ENCODE data around the gene LPP.
"Not testable (repeated sequence)": the region's sequence is repeated elsewhere in the genome, so short reads cannot be mapped to it uniquely, and the experiment has no call there.

The LPP gene

DNA sequence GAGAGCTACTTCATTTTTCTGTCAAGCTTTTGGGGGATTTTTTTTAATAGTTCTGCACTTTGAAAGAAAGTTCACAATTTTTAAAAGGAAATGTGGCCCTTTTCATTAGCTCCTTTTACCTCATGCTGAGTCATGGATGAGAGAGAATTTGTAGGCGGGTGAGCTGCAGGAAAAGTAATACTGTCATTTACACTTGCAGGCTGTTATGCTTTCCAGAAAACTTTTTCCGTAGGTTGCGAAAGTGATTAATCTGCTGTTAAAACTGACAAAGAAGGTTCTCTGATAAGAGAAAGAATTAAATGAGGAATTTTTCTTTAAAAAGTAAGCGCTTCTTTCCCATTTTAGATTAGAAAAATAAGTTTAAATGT lies 430.2 kb downstream of the LPP start:
- peak in 1 of 2 donors; percentile 9 for DNase-seq (ENCODE audit: low read depth in 2 of 2)

DNA sequence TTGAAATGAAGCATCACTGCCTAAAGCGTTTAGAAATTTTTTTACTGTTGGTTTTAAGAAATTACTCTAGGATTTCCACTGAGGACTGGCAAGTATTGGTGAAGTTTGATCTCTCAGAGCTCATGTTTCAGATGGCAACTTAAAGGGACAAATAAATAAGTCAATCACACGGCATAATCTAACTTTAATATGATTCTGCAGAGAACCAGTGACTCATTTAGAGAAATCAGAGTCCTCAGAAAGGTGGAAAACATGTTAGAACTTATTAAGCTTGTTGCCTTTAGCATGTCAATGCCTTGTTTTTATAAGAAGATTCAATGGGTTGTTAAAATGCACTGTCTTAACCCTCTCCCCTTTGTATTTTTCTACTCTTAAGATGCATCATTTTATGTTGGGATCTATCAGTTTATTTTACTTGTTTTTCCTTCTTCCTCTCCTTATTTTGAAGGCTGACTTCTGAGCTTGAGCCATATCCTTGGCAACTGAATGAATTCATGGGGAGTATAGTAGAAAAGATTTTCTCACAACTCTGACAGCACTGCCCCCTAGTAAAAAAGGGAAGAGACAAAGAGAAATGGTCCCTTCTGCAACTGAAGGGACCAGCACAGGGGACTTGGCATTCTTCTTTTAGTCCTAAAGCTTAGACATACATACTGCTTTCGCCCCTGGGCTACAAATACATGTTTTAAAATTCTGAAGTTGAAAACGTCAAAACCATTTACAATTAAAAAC lies 431.2 kb downstream of the LPP start:
- no peak for DNase-seq (ENCODE audit: low read depth in 2 of 2)

DNA sequence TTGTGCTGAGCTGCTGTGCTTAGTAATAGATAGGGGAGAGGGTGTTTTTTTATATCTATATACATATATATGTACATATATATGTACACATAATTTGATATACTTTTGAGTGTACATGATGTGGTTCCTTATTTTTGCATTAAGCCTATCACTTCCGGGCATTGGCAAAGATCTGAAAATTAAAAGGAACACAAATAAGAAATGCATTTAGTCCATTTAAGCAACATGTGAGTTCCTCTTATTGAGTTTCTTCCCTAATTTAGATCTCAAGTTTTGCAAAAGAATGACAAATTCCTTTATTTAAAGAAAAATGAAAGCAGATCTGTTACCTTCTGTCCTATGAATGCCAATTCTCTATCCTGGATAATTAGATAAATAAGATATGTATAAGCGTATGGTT lies 435.1 kb downstream of the LPP start:
- no peak for DNase-seq (ENCODE audit: low read depth in 2 of 2)

DNA sequence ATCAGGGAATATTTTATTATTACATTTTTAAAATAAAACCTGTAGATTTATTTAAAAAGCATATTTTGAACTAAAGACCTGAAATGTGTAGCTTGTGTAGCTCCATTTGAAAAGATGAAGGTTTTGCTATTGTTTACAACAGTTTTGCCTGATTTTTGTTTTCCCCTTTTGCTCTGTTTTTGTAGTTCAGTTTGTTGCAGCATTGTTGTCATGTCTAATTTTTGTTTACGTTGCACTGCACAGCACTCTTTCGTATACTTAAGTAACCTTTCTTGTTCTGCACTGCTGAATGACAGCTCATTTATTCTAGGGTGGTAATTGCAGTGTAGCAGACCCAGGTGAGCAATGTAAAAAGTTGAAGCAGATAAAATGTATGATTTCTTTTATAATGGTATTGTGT lies 435.8 kb downstream of the LPP start:
- no peak for DNase-seq (ENCODE audit: low read depth in 2 of 2)

GRCh38 chr3:188590557-188590956 lies 436.6 kb downstream of the LPP start:
- DNase-seq (ENCODE audit: low read depth in 2 of 2), result no peak

DNA sequence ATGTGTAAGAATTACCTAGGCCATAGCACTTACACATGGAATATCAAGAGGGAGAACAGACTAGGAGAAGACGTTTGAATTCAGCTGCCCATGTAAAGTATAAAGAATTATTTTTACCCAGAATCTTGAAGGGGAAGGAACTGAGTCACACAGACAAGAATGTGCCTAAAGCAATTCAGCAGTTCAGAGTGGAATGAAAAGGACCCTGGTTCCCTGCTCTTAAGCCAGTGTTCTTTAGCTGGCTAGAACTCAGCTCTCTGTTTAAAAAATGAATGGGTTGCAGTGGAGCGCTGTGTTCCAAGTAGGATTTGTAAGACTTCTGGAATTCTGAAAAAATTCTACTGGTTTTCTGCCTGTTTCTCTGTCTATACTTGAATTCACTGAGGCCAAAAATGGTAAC lies 440.2 kb downstream of the LPP start:
- no peak for DNase-seq (ENCODE audit: low read depth in 2 of 2)

DNA sequence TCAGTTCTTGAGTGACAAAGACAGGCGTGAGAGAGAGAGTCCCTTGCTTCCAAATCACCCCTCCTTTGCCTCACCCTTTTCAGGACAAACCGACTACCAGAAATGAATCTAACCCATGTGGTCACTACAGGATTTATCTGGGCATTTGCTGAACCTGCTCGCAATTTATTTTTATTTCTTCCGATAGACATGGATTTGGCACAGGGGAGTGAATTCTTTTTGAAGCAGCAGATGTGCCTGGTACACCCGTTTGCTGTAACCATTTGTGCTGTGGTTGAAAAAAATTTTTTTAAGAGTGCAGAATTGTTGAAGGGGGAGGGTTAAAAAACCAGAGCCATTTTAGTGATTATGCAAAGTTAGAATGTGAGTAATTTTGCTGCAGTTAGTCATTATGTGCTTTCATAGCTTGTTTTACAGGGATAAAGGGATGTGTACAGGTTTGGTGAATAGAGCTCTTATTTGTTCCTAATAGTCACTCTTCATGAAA lies 442.0 kb downstream of the LPP start:
- no peak for DNase-seq (ENCODE audit: low read depth in 2 of 2)

DNA sequence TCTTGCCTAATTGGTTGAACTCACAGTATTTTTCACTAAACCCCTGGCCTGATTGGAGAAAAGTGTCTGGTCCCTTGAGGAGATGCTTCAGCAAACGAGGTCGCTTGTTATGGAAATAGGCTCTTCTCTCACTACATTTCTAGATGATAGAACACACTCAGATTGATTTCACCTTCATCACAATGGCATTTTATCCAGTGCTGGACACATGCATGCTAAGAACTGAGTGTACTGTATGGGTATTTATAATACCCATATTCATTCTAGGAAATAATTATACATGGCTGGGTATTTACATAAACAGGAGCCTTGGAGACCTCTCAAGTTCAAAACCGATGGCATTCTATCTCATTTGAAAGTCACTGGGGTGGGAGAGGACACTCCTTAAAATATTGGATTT lies 444.9 kb downstream of the LPP start:
- no peak for DNase-seq (ENCODE audit: low read depth in 2 of 2)

GRCh38 chr3:188602111-188602510 lies 448.2 kb downstream of the LPP start:
- DNase-seq (ENCODE audit: low read depth in 2 of 2), result no peak

GRCh38 chr3:188602620-188603019 lies 448.7 kb downstream of the LPP start:
- no peak for DNase-seq (ENCODE audit: low read depth in 2 of 2)

- DNase-seq (ENCODE audit: low read depth in 2 of 2), result no peak
These were observed 450.7 kb downstream of the LPP start for GRCh38 chr3:188604651-188605050.

DNA sequence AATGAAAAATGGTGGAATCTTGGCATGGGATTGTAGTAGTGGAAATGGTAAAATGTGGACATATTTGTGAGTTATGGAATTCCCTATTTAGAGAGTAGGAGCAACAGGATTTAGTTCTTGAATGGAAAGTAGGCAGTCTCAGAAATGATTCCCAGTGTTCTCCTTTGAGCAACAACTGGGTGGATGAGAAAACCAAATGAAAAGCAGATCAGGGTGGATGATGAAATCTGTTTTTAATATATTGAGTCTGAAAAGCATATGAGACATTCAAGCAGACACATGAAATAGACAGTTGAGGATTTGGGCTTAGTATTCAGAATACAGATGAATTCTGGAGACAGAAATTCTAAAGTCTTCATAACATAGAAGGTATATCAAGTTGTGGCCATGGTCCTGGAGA lies 451.3 kb downstream of the LPP start:
- no peak for DNase-seq (ENCODE audit: low read depth in 2 of 2)

GRCh38 chr3:188605905-188606304 lies 451.9 kb downstream of the LPP start:
- DNase-seq (ENCODE audit: low read depth in 2 of 2), result no peak

DNA sequence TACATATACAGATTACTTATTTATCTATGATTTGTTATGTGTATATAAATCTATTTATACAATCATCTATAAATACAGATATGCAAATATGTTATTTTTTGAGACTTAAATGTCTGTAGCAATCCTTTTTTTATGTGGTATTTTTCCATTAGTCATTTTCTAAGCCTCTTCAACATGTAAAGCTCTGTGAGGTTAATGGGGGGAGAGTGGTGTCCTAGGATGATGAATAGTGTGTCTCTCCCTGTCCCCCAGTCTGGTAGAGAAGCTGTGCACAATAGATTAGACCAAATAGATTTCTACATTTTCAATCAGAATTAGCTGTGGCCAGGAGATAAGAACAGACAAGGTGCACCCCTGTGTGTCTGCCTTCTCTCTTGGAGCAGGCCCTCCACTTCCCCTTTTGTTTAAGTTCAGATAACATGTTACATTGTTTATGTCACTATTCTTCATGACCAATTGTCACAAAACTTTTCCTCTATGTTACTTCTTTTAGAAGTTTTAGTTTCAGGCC lies 453.9 kb downstream of the LPP start:
- DNase-seq (ENCODE audit: low read depth in 2 of 2), result no peak

DNA sequence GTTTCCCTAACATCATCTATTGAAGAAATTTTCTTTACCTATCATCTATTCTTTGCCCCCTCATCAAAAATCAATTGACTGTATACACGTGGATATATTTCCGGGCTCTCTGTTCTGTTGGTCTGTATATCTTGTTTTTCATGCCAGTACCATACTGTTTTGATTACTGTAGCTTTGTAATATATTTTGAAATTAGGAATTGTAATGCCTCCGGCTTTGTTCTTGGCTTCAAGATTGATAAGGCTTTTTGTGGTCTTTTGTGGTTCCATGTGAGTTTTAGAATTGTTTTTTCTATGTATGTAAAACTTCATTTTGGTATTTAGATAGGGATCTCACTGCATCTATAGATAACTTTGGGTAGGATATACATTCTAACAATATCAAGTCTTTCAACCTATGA lies 454.4 kb downstream of the LPP start:
- no peak for DNase-seq (ENCODE audit: low read depth in 2 of 2)

DNA sequence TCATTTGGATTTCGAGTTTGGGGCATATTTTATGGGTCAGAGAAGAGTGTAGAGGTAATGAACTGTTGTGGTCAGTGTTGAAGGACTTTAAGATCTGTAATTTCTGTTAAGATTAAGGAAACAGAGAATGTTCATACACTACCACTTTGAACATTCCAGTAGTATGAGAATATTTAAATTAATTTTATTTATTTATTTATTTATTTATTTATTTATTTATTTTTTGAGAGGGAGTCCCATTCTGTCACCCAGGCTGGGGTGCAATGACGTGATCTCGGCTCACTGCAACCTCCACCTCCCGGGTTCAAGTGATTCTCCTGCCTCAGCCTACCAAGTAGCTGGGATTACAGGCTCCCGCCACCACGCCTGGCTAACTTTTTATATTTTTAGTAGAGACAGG lies 459.8 kb downstream of the LPP start:
- DNase-seq (ENCODE audit: low read depth in 2 of 2), result not testable (repeated sequence)

DNA sequence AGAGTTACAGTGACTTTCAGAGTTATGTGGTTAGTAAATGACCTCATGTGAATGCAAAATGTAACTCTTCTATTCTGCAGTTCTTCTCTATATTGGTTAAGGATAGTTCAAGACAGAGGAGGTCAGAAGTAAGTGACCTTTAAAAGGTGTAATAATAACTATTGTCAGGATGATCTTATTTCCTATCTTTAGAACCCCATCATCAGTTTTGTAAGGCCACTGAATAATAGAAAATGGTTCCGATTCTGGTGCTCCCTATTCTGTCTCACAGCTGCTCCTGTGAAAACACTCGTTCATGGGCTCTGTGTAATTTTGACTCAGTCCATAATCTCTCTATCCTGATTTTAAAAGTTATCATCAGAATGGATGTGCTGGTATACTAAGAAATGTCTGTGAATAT lies 463.3 kb downstream of the LPP start:
- no peak for DNase-seq (ENCODE audit: low read depth in 2 of 2)

GRCh38 chr3:188617988-188618701 lies 464.2 kb downstream of the LPP start:
- no peak for DNase-seq (ENCODE audit: low read depth in 2 of 2)

DNA sequence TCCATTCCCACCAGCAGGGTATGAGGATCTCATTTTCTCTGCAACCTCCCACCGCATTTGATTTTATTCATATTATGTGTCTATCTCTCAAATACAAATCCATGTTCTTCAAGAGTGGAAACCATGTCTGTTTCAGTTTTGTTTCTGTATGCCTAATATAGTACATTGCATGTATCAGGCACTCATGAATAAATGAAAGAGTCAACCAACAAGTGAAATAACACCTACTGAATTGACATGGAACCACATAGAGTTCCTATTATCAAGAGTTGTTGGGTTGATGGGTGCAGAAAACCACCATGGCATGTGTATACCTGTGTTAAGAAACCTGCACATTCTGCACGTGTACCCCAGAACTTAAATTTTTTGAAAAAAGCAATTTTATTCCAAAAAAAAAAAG lies 466.8 kb downstream of the LPP start:
- DNase-seq (ENCODE audit: low read depth in 2 of 2), result no peak

DNA sequence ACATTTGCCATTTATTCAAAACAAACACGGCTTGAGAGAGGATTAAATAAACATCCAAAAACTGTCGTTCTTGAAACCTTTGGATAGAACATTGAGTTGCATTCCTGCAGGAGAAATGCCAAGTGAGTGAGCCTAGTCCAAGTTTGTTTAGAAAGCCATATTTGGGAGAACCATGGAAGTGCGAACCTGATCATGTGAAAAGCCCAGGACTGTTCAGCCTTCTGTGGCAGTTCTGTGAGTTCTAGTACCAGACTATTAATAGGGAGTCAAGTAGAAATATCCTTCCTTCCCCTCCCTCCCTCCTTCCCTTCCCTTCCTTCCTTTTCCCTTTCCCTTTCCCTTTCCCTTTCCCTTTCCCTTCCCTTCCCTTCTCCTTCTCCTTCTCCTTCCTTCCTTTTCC lies 470.4 kb downstream of the LPP start:
- DNase-seq (ENCODE audit: low read depth in 2 of 2), result no peak

- no peak for DNase-seq (ENCODE audit: low read depth in 2 of 2)
These were observed 470.9 kb downstream of the LPP start for GRCh38 chr3:188624828-188625227.

GRCh38 chr3:188627652-188628051 lies 473.7 kb downstream of the LPP start:
- no peak for DNase-seq (ENCODE audit: low read depth in 2 of 2)

- DNase-seq (ENCODE audit: low read depth in 2 of 2), result no peak
These were observed 477.5 kb downstream of the LPP start for GRCh38 chr3:188631291-188632010.
